Esophagus squamous epithelium (tissue), 4 donors: ENCODE data around the gene CEP95.

Experiments used
- CTCF ChIP-seq, 6 experiments: fragments of 450-650 bp in 4 of 6; fragments of 200-600 bp in 2 of 6; sonication (generic) in 2 of 6; IDR thresholded peaks; one replicate each; pipeline ENCODE4 v1.5.1; 2016 to 2019; ENCODE audit warnings: antibody characterized with exemption in 6 of 6, mild to moderate bottlenecking in 4 of 6, moderate library complexity in 4 of 6
- POLR2A ChIP-seq, 4 donors: fragments of 450-650 bp; IDR thresholded peaks; one replicate each; pipeline ENCODE4 v1.6.1; 2017; ENCODE audit warnings: antibody characterized with exemption in 4 of 4, mild to moderate bottlenecking in 4 of 4, moderate library complexity in 3 of 4

GRCh38 chr17:64579917-64580316 is 73.1 kb downstream of the CEP95 start:
- TF ChIP-seq CTCF (IDR thresholded peaks at IDR 0.05) (no peak), POLR2A (IDR thresholded peaks at IDR 0.05) (no peak)
